Hepatocyte (in vitro differentiated cells): ENCODE data around the gene CDK5R1. TPM values are rescaled to one million over a fixed set of nuclear protein-coding genes. Genes with fewer than 3 reads are reported as not detected.

ENCODE experiments used
- DNase-seq: peaks from one replicate; pipeline ENCODE4 v3.0.0-alpha.2; 2016; ENCODE audit warnings: low spot score
- H2AFZ ChIP-seq: fragments of 200-600 bp; sonication (generic); 2 replicates; pipeline ENCODE4 v1.6.0; 2016; ENCODE audit warnings: antibody characterized with exemption, mild to moderate bottlenecking
- H3K27ac ChIP-seq: fragments of 200-600 bp; sonication (generic); 2 replicates; pipeline ENCODE4 v1.5.1; 2016; ENCODE audit warnings: mild to moderate bottlenecking
- H3K27me3 ChIP-seq: fragments of 200-600 bp; sonication (generic); 2 replicates; pipeline ENCODE4 v1.6.1; 2016
- H3K36me3 ChIP-seq: fragments of 200-600 bp; sonication (generic); replicated peaks from 2 replicates; pipeline ENCODE4 v1.5.1; 2016; ENCODE audit warnings: low read depth; ENCODE audit not compliant: insufficient read depth
- H3K4me1 ChIP-seq: fragments of 200-600 bp; sonication (generic); 2 replicates; pipeline ENCODE4 v1.5.1; 2016; ENCODE audit warnings: mild to moderate bottlenecking, moderate library complexity; ENCODE audit not compliant: insufficient read depth
- H3K4me2 ChIP-seq: fragments of 200-600 bp; sonication (generic); 2 replicates; pipeline ENCODE4 v1.6.0; 2016
- H3K4me3 ChIP-seq: fragments of 200-600 bp; sonication (generic); 2 replicates; pipeline ENCODE4 v1.5.1; 2016; ENCODE audit warnings: mild to moderate bottlenecking
- H3K79me2 ChIP-seq: fragments of 200-600 bp; sonication (generic); 2 replicates; pipeline ENCODE4 v1.6.0; 2017; ENCODE audit warnings: mild to moderate bottlenecking
- H3K9me2 ChIP-seq: fragments of 200-600 bp; sonication (generic); replicated peaks from 2 replicates; pipeline ENCODE4 v1.6.0; 2017; ENCODE audit warnings: mild to moderate bottlenecking; ENCODE audit not compliant: insufficient read depth
- H3K9me3 ChIP-seq: fragments of 200-600 bp; sonication (generic); 2 replicates; pipeline ENCODE4 v1.5.1; 2016; ENCODE audit warnings: low read depth, mild to moderate bottlenecking
- H4K20me1 ChIP-seq: fragments of 200-600 bp; sonication (generic); 2 replicates; pipeline ENCODE4 v1.6.0; 2016; ENCODE audit warnings: mild to moderate bottlenecking; ENCODE audit not compliant: insufficient read depth, poor library complexity, severe bottlenecking
- CTCF ChIP-seq: fragments of 200-600 bp; sonication (generic); IDR thresholded peaks from 2 replicates; pipeline ENCODE4 v1.5.1; 2016; ENCODE audit warnings: antibody characterized with exemption, mild to moderate bottlenecking; ENCODE audit not compliant: poor library complexity
- EZH2 ChIP-seq: fragments of 200-600 bp; sonication (generic); IDR thresholded peaks from 2 replicates; pipeline ENCODE4 v1.6.1; 2016; ENCODE audit warnings: antibody characterized with exemption, mild to moderate bottlenecking, borderline replicate concordance
- EZH2phosphoT487 ChIP-seq: fragments of 200-600 bp; sonication (generic); IDR thresholded peaks from one replicate; pipeline ENCODE4 v1.6.1; 2018; ENCODE audit warnings: antibody characterized with exemption, mild to moderate bottlenecking, low read depth, moderate library complexity; ENCODE audit not compliant: unreplicated experiment, severe bottlenecking
- WGBS: methylation state at CpG from one replicate; pipeline ENCODE4 v1.1.6; 2016; ENCODE audit warnings: low lambda C conversion rate; ENCODE audit errors: missing lambda C conversion rate; 5-methylcytosine and 5-hydroxymethylcytosine counted together
- polyA plus RNA-seq: library from polyadenylated mRNA; unstranded; fragments of >200 nt; fragmentation: Nextera tagmentation; extraction: Ambion mirVana; gene quantifications from 2 replicates; pipeline ENCODE4 v1.2.1, GENCODE V29; 2016
- total RNA-seq: library from RNA; depleted of rRNA; stranded (reverse); fragments of >200 nt; gene quantifications from 2 replicates; pipeline ENCODE4 v1.2.3, GENCODE V29; 2014

Gene CDK5R1
- total and polyA plus RNA-seq, 2 experiments from 2014 or later: 0.80 to 1.1 TPM

GRCh38 chr17:32451879-32452278 is 34.9 kb upstream of the CDK5R1 start:
- H3K36me3 ChIP-seq: no peaks in the 10 kb centered on the region
- no peaks in the 10 kb centered on the region for H3K9me2 ChIP-seq
- no peak for TF ChIP-seq CTCF
- no peak for TF ChIP-seq EZH2phosphoT487
- TF ChIP-seq EZH2: no peak

GRCh38 chr17:32452281-32452680 is 34.5 kb upstream of the CDK5R1 start:
- H2AFZ ChIP-seq: no peak overlapping the region
- 97% methylated on average over 1 of the region's 1 CpG for WGBS
- no peaks in the 10 kb centered on the region for H3K27me3 ChIP-seq
- H4K20me1 ChIP-seq: peaks cover 10% of the 10 kb centered on the region
- no peaks in the 10 kb centered on the region for H3K9me3 ChIP-seq
- no peak overlapping the region for H3K4me3 ChIP-seq
- TF ChIP-seq EZH2phosphoT487 (no peak), CTCF (no peak), EZH2 (no peak)
- no peaks in the 10 kb centered on the region for H3K4me1 ChIP-seq
- DNase-seq: no peak
- H3K36me3 ChIP-seq: no peaks in the 10 kb centered on the region
- no peak overlapping the region for H3K27ac ChIP-seq
- peaks cover 69% of the 10 kb centered on the region for H3K79me2 ChIP-seq
- no peaks in the 10 kb centered on the region for H3K9me2 ChIP-seq
- H3K4me2 ChIP-seq: no peak overlapping the region

More at GRCh38 chr17:32451879-32452278, 34.9 kb upstream of the CDK5R1 start:
- no peak overlapping the region for H3K4me3 ChIP-seq
- no peaks in the 10 kb centered on the region for H3K27me3 ChIP-seq
- peaks cover 73% of the 10 kb centered on the region for H3K79me2 ChIP-seq
- no peak overlapping the region for H3K27ac ChIP-seq
- H3K4me2 ChIP-seq: no peak overlapping the region
- H3K9me3 ChIP-seq: no peaks in the 10 kb centered on the region
- no peak overlapping the region for H2AFZ ChIP-seq
- WGBS: 50% methylated on average over 2 of the region's 2 CpGs
- peaks cover 9% of the 10 kb centered on the region for H4K20me1 ChIP-seq
- no peaks in the 10 kb centered on the region for H3K4me1 ChIP-seq
- no peak for DNase-seq

- Histone ChIP-seq H3K36me3 (no peaks in the 10 kb centered on the region), H3K79me2 (peaks cover 67% of the 10 kb centered on the region), H3K27ac (no peak overlapping the region), H3K4me1 (no peaks in the 10 kb centered on the region), H3K4me3 (no peak overlapping the region), H3K27me3 (no peaks in the 10 kb centered on the region), H4K20me1 (peaks cover 10% of the 10 kb centered on the region), H2AFZ (no peak overlapping the region), H3K9me2 (no peaks in the 10 kb centered on the region), H3K4me2 (no peak overlapping the region), H3K9me3 (no peaks in the 10 kb centered on the region)
- no peak for DNase-seq
- TF ChIP-seq EZH2: no peak
- TF ChIP-seq EZH2phosphoT487: no peak
- TF ChIP-seq CTCF: no peak
- 96% methylated on average over 2 of the region's 2 CpGs for WGBS
These were observed 33.4 kb upstream of the CDK5R1 start for GRCh38 chr17:32453370-32453769.

GRCh38 chr17:32458371-32458770 is 28.4 kb upstream of the CDK5R1 start:
- no peak overlapping the region for H2AFZ ChIP-seq
- H3K36me3 ChIP-seq: no peaks in the 10 kb centered on the region
- peaks cover 43% of the 10 kb centered on the region for H3K79me2 ChIP-seq
- no peaks in the 10 kb centered on the region for H3K9me3 ChIP-seq
- no peak for DNase-seq
- peaks cover 19% of the 10 kb centered on the region for H4K20me1 ChIP-seq
- no peak overlapping the region for H3K27ac ChIP-seq
- no peaks in the 10 kb centered on the region for H3K4me1 ChIP-seq
- H3K27me3 ChIP-seq: no peaks in the 10 kb centered on the region
- no peak overlapping the region for H3K4me2 ChIP-seq
- H3K9me2 ChIP-seq: no peaks in the 10 kb centered on the region
- TF ChIP-seq CTCF: no peak
- no peak for TF ChIP-seq EZH2phosphoT487
- TF ChIP-seq EZH2: no peak
- no peak overlapping the region for H3K4me3 ChIP-seq
